Dermis microvascular lymphatic vessel endothelial cell (primary cell): ENCODE data around the gene CEACAM18. TPM values are rescaled to one million over a fixed set of nuclear protein-coding genes. Genes with fewer than 3 reads are reported as not detected.
"Not testable (repeated sequence)": the region's sequence is repeated elsewhere in the genome, so short reads cannot be mapped to it uniquely, and the experiment has no call there.

ENCODE experiments used
- DNase-seq, 2 donors: peaks; one replicate each; pipeline versions ENCODE4 v3.0.0 to v3.0.0-alpha.2; 2010; ENCODE audit warnings: low read depth in 2 of 2
- total RNA-seq: library from RNA; depleted of rRNA; stranded (reverse); fragments of >200 nt; gene quantifications from 2 replicates; pipeline ENCODE4 v1.2.1, GENCODE V29; 2014

Gene CEACAM18
- total RNA-seq, 1 donor from 2014 or later = not detected

- DNase-seq = no peak
Measured at GRCh38 chr19:51461723-51462161, 16.6 kb upstream of the CEACAM18 start.

- no peak for DNase-seq
Measured at GRCh38 chr19:51462276-51462675, 16.1 kb upstream of the CEACAM18 start.

GRCh38 chr19:51462681-51463080 lies 15.7 kb upstream of the CEACAM18 start:
- DNase-seq = no peak

GRCh38 chr19:51463976-51464581 lies 14.3 kb upstream of the CEACAM18 start:
- DNase-seq = not testable (repeated sequence)

GRCh38 chr19:51466723-51467122 lies 11.6 kb upstream of the CEACAM18 start:
- DNase-seq = no peak

- DNase-seq = no peak
Measured at GRCh38 chr19:51467864-51468544, 10.3 kb upstream of the CEACAM18 start.

GRCh38 chr19:51468545-51468920 lies 9.8 kb upstream of the CEACAM18 start:
- DNase-seq = no peak

- no peak for DNase-seq
Measured at GRCh38 chr19:51469162-51469561, 9.2 kb upstream of the CEACAM18 start.

GRCh38 chr19:51469629-51470028 lies 8.7 kb upstream of the CEACAM18 start:
- DNase-seq = no peak

GRCh38 chr19:51470966-51471365 lies 7.4 kb upstream of the CEACAM18 start:
- no peak for DNase-seq

GRCh38 chr19:51471527-51471926 lies 6.8 kb upstream of the CEACAM18 start:
- DNase-seq = no peak

- DNase-seq = no peak
Measured at GRCh38 chr19:51472607-51473006, 5.7 kb upstream of the CEACAM18 start.

- DNase-seq = peak; percentile 25 to 68
Measured at GRCh38 chr19:51473009-51473707, 5.2 kb upstream of the CEACAM18 start.

- DNase-seq = no peak
Measured at GRCh38 chr19:51476164-51476563, 2.2 kb upstream of the CEACAM18 start.

GRCh38 chr19:51477344-51477743 lies 995 bp upstream of the CEACAM18 start:
- DNase-seq = no peak

GRCh38 chr19:51479531-51480331 lies 1.4 kb downstream of the CEACAM18 start:
- DNase-seq = no peak

GRCh38 chr19:51480590-51480989 lies 2.3 kb downstream of the CEACAM18 start:
- peak in 1 of 2 donors; percentile 40 for DNase-seq

- DNase-seq = no peak
Measured at GRCh38 chr19:51485960-51486660, 7.8 kb downstream of the CEACAM18 start.

GRCh38 chr19:51488491-51488890 lies 10.2 kb downstream of the CEACAM18 start:
- DNase-seq = no peak

GRCh38 chr19:51489113-51489512 lies 10.8 kb downstream of the CEACAM18 start:
- DNase-seq = no peak

- DNase-seq = no peak
Measured at GRCh38 chr19:51490676-51491075, 12.3 kb downstream of the CEACAM18 start.
